Mononuclear cell (primary cell): ENCODE data around the gene DUSP6. TPM values are rescaled to one million over a fixed set of nuclear protein-coding genes. Genes with fewer than 3 reads are reported as not detected.

Experiments
- H3K27me3 ChIP-seq: 2 replicates; pipeline ENCODE4 v1.6.0; 2011; ENCODE audit warnings: low read length, control low read depth; ENCODE audit not compliant: insufficient read depth
- H3K4me1 ChIP-seq: 2 replicates; pipeline ENCODE4 v1.5.1; 2011; ENCODE audit warnings: mild to moderate bottlenecking, low read length, control low read depth; ENCODE audit not compliant: insufficient read depth
- H3K4me3 ChIP-seq: 2 replicates; pipeline ENCODE4 v1.5.1; 2011; ENCODE audit warnings: mild to moderate bottlenecking, low read length, moderate library complexity
- H3K9me3 ChIP-seq: 2 replicates; pipeline ENCODE4 v1.5.1; 2011; ENCODE audit warnings: low read depth, mild to moderate bottlenecking, control low read depth, low read length
- total RNA-seq: library from RNA; depleted of rRNA; stranded (reverse); fragments of >200 nt; gene quantifications from one replicate; pipeline ENCODE4 v1.2.3, GENCODE V29; 2012

The DUSP6 gene
- total RNA-seq, 1 donor, result 375 TPM

DNA sequence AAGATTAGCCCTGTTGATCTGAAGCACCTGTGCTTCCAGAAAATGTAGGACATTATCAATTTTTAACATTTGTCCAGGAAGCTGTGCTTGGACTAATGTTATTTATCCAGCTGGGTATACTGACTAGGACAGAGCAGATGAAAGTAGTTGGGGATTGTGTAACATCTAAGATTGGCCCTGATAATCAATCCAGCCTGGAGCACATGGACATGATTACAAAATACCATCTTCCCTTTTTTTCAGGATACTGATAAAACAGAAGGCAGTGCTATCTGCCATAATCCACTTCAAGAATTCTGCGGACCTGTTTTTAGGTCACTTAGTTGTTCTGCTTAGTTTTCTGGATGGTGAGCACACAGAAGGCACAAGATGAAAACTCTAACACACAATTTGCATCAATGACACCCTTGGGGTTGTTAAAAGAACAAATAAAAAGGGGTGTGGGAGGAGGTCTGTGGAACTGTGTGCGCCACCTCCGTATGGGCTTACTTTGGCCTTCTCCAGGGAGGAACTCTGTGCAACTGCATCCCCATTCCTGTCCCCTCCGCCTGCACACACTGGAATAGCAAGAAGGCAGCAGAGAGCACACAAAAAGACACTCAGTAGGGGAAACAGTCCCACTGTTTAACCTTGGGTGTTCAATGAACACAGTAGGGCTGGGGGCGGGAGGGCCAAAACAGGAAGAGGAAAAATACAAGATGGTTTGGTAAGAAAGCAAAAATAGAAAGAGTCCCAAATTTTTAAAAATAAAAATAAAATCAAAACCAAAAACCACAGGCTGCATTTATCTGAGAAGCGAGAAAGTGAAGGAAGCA is 31.1 kb upstream of the DUSP6 start:
- no peaks in the 10 kb centered on the region for H3K27me3 ChIP-seq
- H3K4me1 ChIP-seq, result peaks cover 41% of the 10 kb centered on the region
- H3K9me3 ChIP-seq, result no peaks in the 10 kb centered on the region
- H3K4me3 ChIP-seq, result no peak overlapping the region

DNA sequence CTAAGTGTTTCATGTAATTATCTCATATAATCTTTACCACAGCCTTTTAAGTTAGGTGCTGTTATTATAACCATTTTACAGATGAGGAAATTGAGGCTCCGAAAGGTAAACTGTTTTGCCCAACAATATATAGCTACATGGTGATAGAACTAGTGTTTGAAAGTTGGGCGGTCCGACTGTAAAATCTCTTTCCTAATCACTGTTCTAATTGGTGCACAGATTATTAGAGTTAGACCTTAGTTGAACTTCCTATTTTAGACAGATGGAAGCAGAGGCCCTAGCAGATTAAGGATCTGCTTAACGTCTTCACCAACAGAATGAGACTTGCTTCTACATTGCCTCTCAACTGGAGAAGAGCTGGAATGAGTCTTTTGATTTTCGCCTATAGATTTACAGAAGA is 30.0 kb upstream of the DUSP6 start:
- Histone ChIP-seq H3K27me3 (no peaks in the 10 kb centered on the region), H3K4me3 (no peak overlapping the region)

DNA sequence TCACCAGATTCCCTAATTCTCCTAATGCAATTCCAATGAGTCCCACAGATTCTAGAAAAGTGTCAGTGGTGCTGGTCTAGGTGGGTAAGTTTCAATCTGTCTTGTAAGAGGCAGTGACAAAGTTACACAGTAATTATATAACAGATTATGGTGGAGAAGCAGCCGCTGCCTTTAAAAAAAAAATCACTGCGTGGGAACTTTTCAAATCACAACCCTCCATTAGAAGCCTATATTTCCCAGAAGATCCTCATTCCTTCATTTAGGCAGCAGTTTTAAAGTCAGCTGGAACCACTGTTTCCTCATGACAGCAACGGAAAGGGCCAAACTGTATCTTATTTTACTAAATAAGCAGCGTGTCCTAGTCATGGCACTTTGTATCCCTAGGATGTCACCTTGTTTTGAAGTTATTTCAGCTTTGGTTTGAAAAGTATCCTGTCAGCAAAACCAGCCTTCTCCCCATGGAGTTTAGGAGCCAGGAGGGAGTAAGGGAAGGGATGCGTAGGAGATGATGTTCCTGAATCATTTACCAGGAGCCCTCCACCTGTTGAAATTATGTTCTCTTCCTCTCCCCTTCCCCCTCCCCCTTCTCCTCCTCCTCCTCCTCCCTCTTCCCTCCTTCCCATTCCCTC is 27.7 kb upstream of the DUSP6 start:
- Histone ChIP-seq H3K9me3 (no peaks in the 10 kb centered on the region), H3K4me1 (peaks cover 42% of the 10 kb centered on the region), H3K27me3 (no peaks in the 10 kb centered on the region), H3K4me3 (no peak overlapping the region)

More for the DNA sequence above, 30.0 kb upstream of the DUSP6 start:
- peaks cover 41% of the 10 kb centered on the region for H3K4me1 ChIP-seq
- no peaks in the 10 kb centered on the region for H3K9me3 ChIP-seq

DNA sequence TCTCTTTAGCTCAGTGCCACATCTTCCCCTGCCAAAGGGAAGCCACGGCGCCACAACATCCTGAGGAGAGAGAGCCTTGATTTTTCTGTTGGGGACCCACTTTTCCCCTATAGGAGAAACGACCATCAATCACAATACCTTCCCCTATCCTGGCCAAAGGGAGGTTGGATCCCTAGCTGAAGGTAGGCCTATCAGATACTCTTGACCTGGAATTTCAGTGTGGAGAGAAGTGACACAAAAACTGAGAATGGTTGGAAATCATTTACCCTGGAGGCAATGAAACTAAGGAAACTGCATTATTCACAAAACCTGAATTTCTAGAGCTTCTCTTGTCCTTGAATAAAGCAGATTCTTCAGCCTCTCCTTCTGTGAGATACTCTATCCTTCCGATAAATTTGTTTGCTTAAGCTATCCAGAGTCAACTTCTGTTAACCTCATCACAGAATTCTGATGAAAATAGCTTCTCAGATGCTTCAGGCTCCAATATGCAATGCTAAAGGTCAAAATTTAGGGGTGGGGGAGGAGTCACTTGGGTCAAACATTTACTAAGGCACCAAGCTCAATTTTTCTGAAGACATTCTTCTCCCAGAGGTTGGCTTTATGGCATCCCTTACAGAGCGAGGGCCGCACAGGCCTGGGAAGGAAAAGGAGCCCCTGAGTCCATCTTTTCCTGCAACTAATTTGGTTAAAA is 27.0 kb upstream of the DUSP6 start:
- Histone ChIP-seq H3K4me1 (peaks cover 36% of the 10 kb centered on the region), H3K4me3 (no peak overlapping the region), H3K9me3 (no peaks in the 10 kb centered on the region), H3K27me3 (no peaks in the 10 kb centered on the region)

DNA sequence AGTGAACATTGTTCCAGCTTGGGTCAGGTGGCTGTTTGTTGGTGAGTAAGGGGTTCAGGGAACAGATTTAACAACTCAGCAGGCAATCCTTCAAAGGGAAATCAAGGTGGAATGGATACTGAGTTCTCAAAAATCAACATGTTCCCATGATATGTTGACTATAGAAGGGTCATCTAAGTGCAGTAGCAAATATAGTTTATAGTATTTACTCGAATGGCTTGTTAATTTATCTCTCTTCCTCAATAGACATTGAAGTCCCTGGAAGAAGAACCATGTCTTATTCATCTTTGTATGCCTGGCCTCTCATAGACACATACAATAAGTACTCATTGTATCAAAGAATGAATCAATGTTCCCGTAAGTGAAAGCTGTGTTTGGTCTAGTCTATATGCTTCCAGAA is 24.5 kb upstream of the DUSP6 start:
- H3K9me3 ChIP-seq, result no peaks in the 10 kb centered on the region
- peaks cover 13% of the 10 kb centered on the region for H3K4me1 ChIP-seq
- H3K4me3 ChIP-seq, result no peak overlapping the region

DNA sequence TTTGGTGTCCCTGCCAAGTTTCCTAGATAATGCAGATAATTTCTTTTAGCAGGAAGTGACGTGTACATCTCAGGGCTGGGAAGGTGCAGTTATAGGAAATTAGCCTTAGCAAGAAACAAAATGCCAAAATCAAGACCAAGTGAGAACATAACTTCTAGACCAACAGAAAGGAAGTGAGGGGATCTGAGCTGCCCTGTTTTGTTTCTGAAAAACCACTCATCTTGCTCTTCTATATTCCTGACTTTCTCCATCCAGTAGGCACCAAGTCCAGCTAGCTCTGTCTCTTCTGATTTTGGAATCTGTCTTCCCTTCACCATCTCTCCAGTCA is 23.9 kb upstream of the DUSP6 start:
- no peaks in the 10 kb centered on the region for H3K9me3 ChIP-seq
- H3K27me3 ChIP-seq, result no peaks in the 10 kb centered on the region
- no peak overlapping the region for H3K4me3 ChIP-seq
- H3K4me1 ChIP-seq, result peaks cover 6% of the 10 kb centered on the region

More for the DNA sequence above, 24.5 kb upstream of the DUSP6 start:
- no peaks in the 10 kb centered on the region for H3K27me3 ChIP-seq

DNA sequence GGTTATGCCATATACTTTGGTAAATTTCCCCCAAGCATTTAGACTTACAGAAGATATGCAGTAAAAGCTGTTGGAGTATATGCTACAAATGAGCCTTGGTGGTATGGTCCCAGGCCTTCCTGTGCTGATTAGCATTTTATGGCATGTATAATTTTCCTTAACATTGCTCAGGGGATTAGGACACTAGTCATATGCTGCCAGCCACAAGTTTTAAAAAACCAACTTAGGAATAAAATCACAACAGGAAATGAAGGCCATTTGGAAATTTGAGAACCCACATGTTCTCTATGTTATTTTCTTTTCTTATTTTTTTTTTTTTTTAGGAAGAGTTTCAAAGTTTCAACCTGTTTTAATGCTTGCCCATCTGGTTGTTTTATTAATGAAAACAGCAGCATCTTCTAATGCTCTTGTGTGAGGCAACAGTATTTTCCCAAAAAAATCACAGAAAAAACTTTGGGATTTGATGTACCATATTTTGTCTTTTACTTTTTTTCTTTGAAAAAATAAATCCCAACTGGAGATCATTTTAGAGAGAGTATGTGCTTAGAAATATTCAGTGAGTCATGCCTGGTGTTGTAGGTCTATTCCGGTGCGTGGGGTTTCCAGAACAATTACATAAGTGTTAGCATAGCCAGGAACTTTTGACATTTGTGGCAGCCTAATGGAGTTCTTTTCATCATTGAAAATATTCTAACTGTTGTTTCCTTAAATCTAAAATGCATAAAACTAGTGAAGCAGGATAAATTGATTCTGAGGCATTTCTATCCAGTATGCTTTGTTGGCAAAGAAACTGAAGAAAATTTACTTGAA is 21.7 kb upstream of the DUSP6 start:
- Histone ChIP-seq H3K27me3 (no peaks in the 10 kb centered on the region), H3K4me1 (peaks cover 14% of the 10 kb centered on the region), H3K9me3 (no peaks in the 10 kb centered on the region), H3K4me3 (no peak overlapping the region)

DNA sequence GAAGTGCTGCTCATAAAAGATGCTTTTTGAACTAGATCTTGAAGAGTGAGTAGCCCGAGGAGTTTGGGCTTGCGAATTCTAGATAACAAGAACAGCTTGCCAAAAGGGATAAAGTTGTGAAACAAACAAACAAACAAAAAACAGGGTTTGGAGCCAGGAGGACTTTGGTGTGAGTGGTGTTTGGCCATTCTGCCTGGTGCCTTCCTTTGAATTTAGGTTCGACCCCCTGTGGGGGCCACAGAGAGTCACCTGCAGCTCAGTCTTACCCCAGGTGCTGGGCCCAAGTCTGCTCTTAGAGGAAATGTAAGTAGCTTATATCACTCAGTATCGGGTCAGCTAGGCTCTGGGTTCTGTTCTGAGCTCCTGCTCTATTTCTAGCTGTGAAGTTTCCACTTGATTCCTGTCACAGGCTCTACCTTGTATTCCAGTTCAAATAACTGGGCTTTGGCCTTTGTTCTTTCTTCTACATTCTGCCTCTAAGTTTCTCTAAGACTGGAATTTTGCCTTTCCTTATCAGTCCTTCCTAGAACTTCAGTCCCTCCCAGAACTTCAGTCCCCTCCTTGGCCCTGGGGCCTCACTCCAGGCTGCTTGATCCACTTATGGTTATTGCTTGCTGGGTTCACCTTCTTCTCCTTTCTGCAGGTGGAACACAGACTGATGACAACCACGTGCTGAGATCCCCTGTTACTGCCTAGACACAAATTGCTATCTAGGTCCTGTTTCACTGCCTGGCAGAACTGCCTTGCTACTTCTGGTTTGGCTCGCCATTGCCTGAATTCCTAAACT is 20.5 kb upstream of the DUSP6 start:
- H3K4me3 ChIP-seq, result no peak overlapping the region
- H3K9me3 ChIP-seq, result no peaks in the 10 kb centered on the region
- H3K27me3 ChIP-seq, result no peaks in the 10 kb centered on the region
- peaks cover 14% of the 10 kb centered on the region for H3K4me1 ChIP-seq

DNA sequence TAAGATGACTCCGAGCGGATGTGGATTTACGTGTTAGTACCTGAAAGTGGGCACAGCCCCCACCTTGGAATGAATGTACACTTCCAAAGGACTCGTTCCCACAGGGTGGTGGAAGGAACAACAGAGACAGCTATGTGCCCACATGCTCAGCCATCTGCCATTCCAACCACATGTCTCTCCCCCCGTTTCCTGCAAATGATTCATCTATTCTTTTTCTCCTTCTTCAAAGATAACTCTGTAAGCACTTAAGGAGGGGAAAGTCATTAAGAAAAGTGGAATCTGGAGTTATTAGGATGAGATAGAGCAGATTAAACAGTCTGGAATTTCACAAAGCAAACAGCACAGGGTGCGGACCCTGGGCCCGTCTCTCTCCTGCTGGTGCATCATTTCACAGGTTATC is 18.5 kb upstream of the DUSP6 start:
- Histone ChIP-seq H3K4me3 (no peak overlapping the region), H3K9me3 (no peaks in the 10 kb centered on the region), H3K27me3 (no peaks in the 10 kb centered on the region), H3K4me1 (peaks cover 14% of the 10 kb centered on the region)

DNA sequence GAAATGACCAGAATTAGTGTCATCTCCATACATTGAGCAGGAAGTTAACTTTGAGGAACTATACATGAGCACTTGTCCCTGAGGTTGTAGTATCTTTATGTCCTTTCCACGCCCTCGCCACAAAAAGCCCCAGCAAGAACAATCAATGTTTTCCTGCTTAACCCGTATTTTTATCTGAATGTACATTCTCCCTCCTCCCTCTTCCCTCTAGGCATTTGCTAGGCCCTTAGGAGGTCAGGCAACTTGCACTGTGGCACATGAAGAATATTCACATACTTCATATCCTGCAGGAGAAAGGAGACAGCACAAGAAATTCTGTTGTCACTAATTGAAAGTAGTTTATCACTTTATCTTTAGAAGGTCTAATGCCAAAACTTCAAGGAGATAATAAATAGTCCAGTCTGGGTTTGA is 18.1 kb upstream of the DUSP6 start:
- Histone ChIP-seq H3K4me3 (no peak overlapping the region), H3K27me3 (no peaks in the 10 kb centered on the region), H3K4me1 (peaks cover 12% of the 10 kb centered on the region), H3K9me3 (no peaks in the 10 kb centered on the region)

DNA sequence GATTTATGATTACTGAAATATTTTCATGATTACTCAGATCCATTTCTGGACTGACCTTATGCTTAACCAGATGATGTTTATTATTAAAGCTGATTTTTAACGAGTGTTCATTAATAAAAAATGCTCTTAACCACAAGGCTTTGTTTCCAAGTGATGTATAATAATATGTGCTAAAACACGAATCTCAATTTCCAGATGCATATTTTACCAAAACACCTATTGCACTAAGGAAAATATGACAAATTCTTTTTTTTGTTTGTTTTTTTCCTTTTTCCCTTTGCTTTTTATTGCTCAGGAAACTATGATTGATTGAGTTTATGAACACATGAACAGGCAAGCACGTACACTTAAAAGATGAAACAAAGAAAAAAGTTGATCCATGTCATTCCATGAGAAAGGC is 16.9 kb upstream of the DUSP6 start:
- no peak overlapping the region for H3K4me3 ChIP-seq
- H3K4me1 ChIP-seq, result peaks cover 12% of the 10 kb centered on the region
- H3K27me3 ChIP-seq, result no peaks in the 10 kb centered on the region
- no peaks in the 10 kb centered on the region for H3K9me3 ChIP-seq

DNA sequence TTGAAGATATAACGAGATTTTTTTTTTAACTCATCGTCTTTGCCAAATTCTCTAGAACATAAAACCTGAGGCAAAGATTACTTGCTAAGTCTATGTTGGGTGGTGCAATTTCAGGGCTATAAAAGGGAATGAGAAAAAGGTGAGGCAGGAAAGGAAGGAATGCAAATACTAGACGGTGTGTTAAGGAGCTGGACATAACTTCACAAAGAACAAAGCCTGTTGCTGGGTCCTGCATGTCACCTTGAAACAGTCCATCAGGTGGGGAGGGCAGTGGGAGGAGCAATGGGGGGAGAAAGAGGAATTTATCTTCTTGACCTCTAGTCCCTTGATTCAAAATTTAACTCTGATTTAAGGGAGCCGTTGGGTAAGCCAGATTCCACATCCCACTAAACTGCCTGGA is 16.1 kb upstream of the DUSP6 start:
- Histone ChIP-seq H3K4me3 (no peak overlapping the region), H3K4me1 (peaks cover 12% of the 10 kb centered on the region), H3K9me3 (no peaks in the 10 kb centered on the region), H3K27me3 (no peaks in the 10 kb centered on the region)

DNA sequence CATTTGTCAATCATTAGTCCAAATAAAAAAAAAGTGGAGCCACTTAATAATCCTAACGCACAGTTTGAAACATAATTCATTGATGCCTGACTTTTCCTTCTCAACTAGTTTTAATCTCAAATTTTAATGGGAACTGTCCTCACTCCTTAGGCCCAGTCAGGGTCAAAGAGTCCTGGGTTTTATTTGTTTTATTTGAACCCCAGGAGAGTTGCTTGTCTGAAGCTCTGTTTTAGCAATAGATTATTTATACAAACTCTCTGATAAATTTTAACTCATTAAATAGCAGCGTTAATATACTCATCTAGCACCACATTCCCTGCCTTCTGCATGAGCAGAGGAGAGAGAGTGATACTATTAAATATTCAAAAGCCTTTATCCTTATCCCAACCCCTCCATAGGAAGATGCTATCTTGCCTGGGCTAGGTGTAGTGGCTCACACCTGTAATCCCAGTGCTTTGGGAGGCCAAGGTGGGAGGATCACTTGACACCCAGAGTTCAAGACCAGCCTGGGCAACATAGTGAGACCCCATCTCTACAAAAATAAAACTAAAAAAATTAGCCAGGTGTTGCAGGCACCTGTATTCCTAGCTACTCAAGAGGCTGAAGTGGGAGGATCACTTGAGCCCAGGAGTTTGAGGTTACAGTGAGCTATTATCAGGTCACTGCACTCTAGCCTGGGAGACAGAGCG is 14.5 kb upstream of the DUSP6 start:
- Histone ChIP-seq H3K27me3 (no peaks in the 10 kb centered on the region), H3K4me1 (peaks cover 12% of the 10 kb centered on the region), H3K4me3 (no peak overlapping the region), H3K9me3 (no peaks in the 10 kb centered on the region)

DNA sequence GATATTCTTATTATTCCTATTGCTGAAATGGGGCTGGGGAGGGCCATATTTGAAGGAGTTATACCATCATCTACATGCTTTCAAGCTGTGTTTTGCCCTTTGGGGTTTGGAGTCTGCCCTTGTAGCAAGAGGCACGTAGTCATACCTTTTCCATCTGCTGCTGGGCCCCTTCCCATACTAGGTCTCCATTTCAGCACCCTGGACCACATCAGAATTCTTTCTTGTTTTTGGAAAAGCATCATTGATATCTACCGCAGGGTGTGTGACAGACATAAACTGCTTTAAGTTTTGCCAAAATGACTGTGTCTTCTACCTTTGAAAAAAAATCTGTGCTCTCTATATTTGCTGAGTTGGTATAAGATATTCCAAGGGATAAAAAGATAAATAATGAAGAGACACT is 12.3 kb upstream of the DUSP6 start:
- Histone ChIP-seq H3K4me1 (no peaks in the 10 kb centered on the region), H3K27me3 (no peaks in the 10 kb centered on the region), H3K4me3 (no peak overlapping the region), H3K9me3 (no peaks in the 10 kb centered on the region)
